Ovary (tissue), 9 donors: ENCODE measurements around the gene ZNF689. TPM values are rescaled to one million over a fixed set of nuclear protein-coding genes. Genes with fewer than 3 reads are reported as not detected.

Experiments
- DNase-seq, 5 donors: peaks; one replicate each; pipeline ENCODE4 v3.0.0-alpha.2; 2019 to 2020
- H3K27ac ChIP-seq, 2 donors: fragments of 200-600 bp; one replicate each; pipeline versions ENCODE4 v1.5.1 to v1.8.0; 2019 to 2022
- H3K27me3 ChIP-seq: fragments of 200-600 bp; one replicate; pipeline ENCODE4 v1.8.0; 2022
- H3K36me3 ChIP-seq: fragments of 200-600 bp; sonication (generic); one replicate; pipeline ENCODE4 v1.5.1; 2019
- H3K4me1 ChIP-seq: one replicate; pipeline ENCODE4 v1.8.1; 2013; ENCODE audit warnings: mild to moderate bottlenecking, moderate library complexity; ENCODE audit not compliant: insufficient read depth
- H3K4me3 ChIP-seq: fragments of 200-600 bp; sonication (generic); one replicate; pipeline ENCODE4 v1.5.1; 2017
- H3K9me3 ChIP-seq, 2 donors: fragments of 200-600 bp in 1 of 2; sonication (generic) in 1 of 2; one replicate each; pipeline versions ENCODE4 v1.5.1 to v1.8.1; 2013 to 2019; ENCODE audit warnings: mild to moderate bottlenecking in 1 of 2, moderate library complexity in 1 of 2
- CTCF ChIP-seq, 3 donors: fragments of 450-650 bp in 2 of 3; fragments of 200-600 bp in 1 of 3; IDR thresholded peaks; one replicate each; pipeline versions ENCODE4 v1.5.1 to v1.8.0; 2016 to 2022; ENCODE audit warnings: antibody characterized with exemption in 3 of 3, mild to moderate bottlenecking in 1 of 3
- EP300 ChIP-seq: sonication (generic); formaldehyde crosslinking; IDR thresholded peaks from one replicate; pipeline ENCODE4 v1.6.1; 2017; ENCODE audit warnings: antibody characterized with exemption
- POLR2A ChIP-seq: fragments of 450-650 bp; IDR thresholded peaks from one replicate; pipeline ENCODE4 v1.6.1; 2017; ENCODE audit warnings: antibody characterized with exemption, mild to moderate bottlenecking, moderate library complexity
- WGBS, 3 donors: extraction: QIAGEN DNeasy Blood & Tissue Kit in 1 of 3; methylation state at CpG; one replicate each; pipeline versions ENCODE4 v1.1.5 to v1.1.7; 2013 to 2017; 5-methylcytosine and 5-hydroxymethylcytosine counted together
- intact Hi-C, 4 donors: fragments of 100-400 bp; cut with DNase I; formaldehyde crosslinking; loops; one replicate each; pipeline versions ENCODE4 v1.11.0 to v1.15.1; 2022 to 2023
- polyA plus RNA-seq, 2 donors: library from polyadenylated mRNA; stranded (reverse); fragments of 200-250 nt in 1 of 2; fragments of 350-450 nt in 1 of 2; fragmentation: Illumina TruSeq in 1 of 2; extraction: RNeasy Lipid Tissue Mini Kit (QIAGEN cat#74804) in 1 of 2; gene quantifications; one replicate each; pipeline ENCODE4 v1.2.3, GENCODE V29; 2013 to 2014
- total RNA-seq, 7 donors: library from RNA; depleted of rRNA in 2 of 7; stranded (reverse); fragments of >200 nt in 2 of 7; fragmentation: NEBNext Ultra II Directional in 3 of 7; extraction: Animal tissue kit (Norgen Biotek cat#: 25700) in 3 of 7; gene quantifications; one replicate each; pipeline versions ENCODE4 v1.1.0 to v1.2.4, GENCODE V29; 2016 to 2023
- donor health status: DM: no; HTN: no; CAD: no; lungs with moderate emphysema.
- donor health status: DM: no; HTN: no; CAD: no.
- donor health status: Bipolar disorder and iron deficiency.
- donor health status: DM: yes; HTN: yes; CAD: no.
- donor health status: DM: no; HTN: no; CAD: no.
- donor health status: DM: yes; HTN: yes; CAD: no.

The ZNF689 gene
- total and polyA plus RNA-seq, 9 donors = 6.2 to 13.2 (median 10.2) TPM

DNA sequence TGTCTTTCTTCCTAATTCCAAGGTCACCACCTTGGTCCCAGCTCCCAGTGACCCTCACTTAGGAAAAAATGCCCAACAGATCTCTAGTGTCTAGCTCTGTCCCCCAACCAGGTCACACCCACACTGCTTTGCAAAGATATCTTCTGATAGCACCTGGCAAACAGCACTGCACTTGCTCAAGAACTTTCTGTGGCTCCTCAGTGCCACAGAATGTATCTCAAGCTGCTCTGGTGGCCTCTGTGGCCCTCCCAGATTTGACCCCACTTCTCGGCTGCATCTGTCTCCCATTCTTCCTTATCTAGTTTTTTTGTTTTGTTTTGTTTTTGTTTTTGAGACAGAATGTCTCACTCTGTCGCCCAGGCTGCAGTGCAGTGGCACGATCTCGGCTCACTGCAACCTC lies 43.7 kb downstream of the ZNF689 start:
- WGBS, 3 donors = 65 to 71% (median 68%) methylated on average over 4 of the region's 4 CpGs
- DNase-seq = no peak
- Histone ChIP-seq H3K27me3 (no peaks in the 10 kb centered on the region), H3K27ac (no peak overlapping the region), H3K36me3 (no peaks in the 10 kb centered on the region), H3K4me1 (peaks cover 5% of the 10 kb centered on the region), H3K4me3 (no peak overlapping the region), H3K9me3 (no peaks in the 10 kb centered on the region)
- TF ChIP-seq CTCF (IDR thresholded peaks at IDR 0.05) (no peak), POLR2A (no peak)
- intact Hi-C loops = no loop called here

DNA sequence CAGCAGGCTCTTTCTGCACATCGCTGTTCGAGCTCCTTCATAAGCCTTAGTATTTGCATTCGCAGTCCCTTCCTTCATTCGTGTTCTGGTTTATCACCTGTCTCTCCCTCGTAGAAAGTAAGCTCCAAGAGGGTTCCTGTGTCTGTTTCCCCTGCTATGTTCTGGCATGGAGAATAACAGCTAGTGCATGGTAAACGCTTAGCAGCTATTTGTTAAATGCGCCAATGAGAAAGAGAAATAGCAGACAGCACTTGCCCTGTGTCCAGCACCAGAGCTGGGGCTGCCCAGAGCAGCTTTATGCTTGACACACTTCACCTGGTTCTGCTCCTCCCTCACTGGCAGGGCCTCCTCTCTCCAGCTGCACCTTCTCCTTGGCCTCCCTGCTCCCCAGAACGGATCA lies 44.2 kb downstream of the ZNF689 start:
- H3K4me3 ChIP-seq = no peak overlapping the region
- TF ChIP-seq EP300 (no peak), POLR2A (no peak), CTCF (IDR thresholded peaks at IDR 0.05) (no peak)
- no peaks in the 10 kb centered on the region for H3K27me3 ChIP-seq
- H3K27ac ChIP-seq = no peak overlapping the region
- no peaks in the 10 kb centered on the region for H3K9me3 ChIP-seq
- WGBS, 3 donors = 40 to 42% (median 40%) methylated on average over 8 of the region's 8 CpGs
- no peaks in the 10 kb centered on the region for H3K36me3 ChIP-seq
- no peak for DNase-seq
- intact Hi-C loops = no loop called here
- H3K4me1 ChIP-seq = peaks cover 5% of the 10 kb centered on the region

DNA sequence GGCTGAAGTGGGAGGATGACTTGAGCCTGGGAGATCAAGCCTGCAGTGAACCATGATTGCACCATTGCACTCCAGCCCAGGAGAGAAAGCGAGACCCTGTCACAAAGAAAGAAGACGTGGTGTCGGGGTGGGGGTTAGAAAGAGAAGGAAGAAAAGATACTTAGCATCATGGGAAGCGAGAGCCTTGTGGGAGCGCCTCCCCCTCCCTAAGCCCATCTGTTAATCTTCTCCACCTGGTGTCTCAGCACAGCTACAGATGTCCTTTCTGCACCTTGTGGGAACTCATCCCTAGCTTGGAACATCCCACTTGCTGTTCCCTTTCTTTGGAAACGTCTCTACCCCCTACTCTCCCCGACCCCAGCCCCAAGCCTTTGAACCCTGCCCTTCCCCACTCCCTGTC lies 44.7 kb downstream of the ZNF689 start:
- Histone ChIP-seq H3K27me3 (no peaks in the 10 kb centered on the region), H3K4me1 (peaks cover 5% of the 10 kb centered on the region), H3K9me3 (no peaks in the 10 kb centered on the region), H3K4me3 (no peak overlapping the region), H3K27ac (no peak overlapping the region), H3K36me3 (no peaks in the 10 kb centered on the region)
- intact Hi-C loops = no loop called here
- WGBS, 3 donors = 38 to 49% (median 44%) methylated on average over 7 of the region's 7 CpGs
- TF ChIP-seq POLR2A = no peak
- TF ChIP-seq CTCF (IDR thresholded peaks at IDR 0.05) = no peak
- no peak for TF ChIP-seq EP300
- no peak for DNase-seq

GRCh38 chr16:30562021-30562420 lies 48.2 kb downstream of the ZNF689 start:
- Histone ChIP-seq H3K36me3 (no peaks in the 10 kb centered on the region), H3K4me1 (no peaks in the 10 kb centered on the region), H3K27ac (no peak overlapping the region), H3K9me3 (no peaks in the 10 kb centered on the region), H3K4me3 (peak overlapping the region; percentile 49), H3K27me3 (no peaks in the 10 kb centered on the region)
- intact Hi-C loops = no loop called here
- no peak for TF ChIP-seq CTCF (IDR thresholded peaks at IDR 0.05)
- no peak for TF ChIP-seq EP300
- no peak for TF ChIP-seq POLR2A
- DNase-seq = peak in 3 of 5 donors; percentile 41 to 46 (median 44)
- 93 to 95% (median 95%) methylated on average over 14 of the region's 14 CpGs for WGBS, 3 donors
